HEK293 (cell line): ENCODE data around the gene RRBP1.

Experiments
- HIC1 ChIP-seq: fragments of 450-650 bp; formaldehyde crosslinking; IDR thresholded peaks from 2 replicates; pipeline ENCODE4 v1.5.1; 2016; ENCODE audit warnings: missing biosample characterization, missing genetic modification characterization
- ZNF169 ChIP-seq: fragments of 450-650 bp; formaldehyde crosslinking; IDR thresholded peaks from 2 replicates; pipeline ENCODE4 v1.5.1; 2016; ENCODE audit warnings: missing biosample characterization, missing genetic modification characterization
- ZNF274 ChIP-seq, 2 experiments: fragments of 200-500 bp in 1 of 2; fragments of 450-650 bp in 1 of 2; sonication (Bioruptor generic) in 1 of 2; formaldehyde crosslinking in 1 of 2; IDR thresholded peaks; 2 replicates each; pipeline versions ENCODE4 v1.5.1 to v1.6.1; 2014 to 2016; ENCODE audit warnings: borderline replicate concordance in 1 of 2, inconsistent platforms in 1 of 2, low read length in 1 of 2, missing biosample characterization in 1 of 2, missing genetic modification characterization in 1 of 2
- ZNF677 ChIP-seq: fragments of 450-650 bp; IDR thresholded peaks from 2 replicates; pipeline ENCODE4 v1.5.0; 2018; ENCODE audit warnings: missing biosample characterization, mild to moderate bottlenecking, missing genetic modification characterization, moderate library complexity
- ZSCAN30 ChIP-seq: fragments of 450-650 bp; IDR thresholded peaks from 2 replicates; pipeline ENCODE4 v1.5.1; 2018; ENCODE audit warnings: missing biosample characterization, mild to moderate bottlenecking, missing genetic modification characterization, moderate library complexity
- TF ChIP-seq, protein P1 (sequence below): fragments of 450-650 bp; formaldehyde crosslinking; IDR thresholded peaks from 2 replicates; pipeline ENCODE4 v1.5.1; 2016; ENCODE audit warnings: missing biosample characterization, missing genetic modification characterization

DNA sequence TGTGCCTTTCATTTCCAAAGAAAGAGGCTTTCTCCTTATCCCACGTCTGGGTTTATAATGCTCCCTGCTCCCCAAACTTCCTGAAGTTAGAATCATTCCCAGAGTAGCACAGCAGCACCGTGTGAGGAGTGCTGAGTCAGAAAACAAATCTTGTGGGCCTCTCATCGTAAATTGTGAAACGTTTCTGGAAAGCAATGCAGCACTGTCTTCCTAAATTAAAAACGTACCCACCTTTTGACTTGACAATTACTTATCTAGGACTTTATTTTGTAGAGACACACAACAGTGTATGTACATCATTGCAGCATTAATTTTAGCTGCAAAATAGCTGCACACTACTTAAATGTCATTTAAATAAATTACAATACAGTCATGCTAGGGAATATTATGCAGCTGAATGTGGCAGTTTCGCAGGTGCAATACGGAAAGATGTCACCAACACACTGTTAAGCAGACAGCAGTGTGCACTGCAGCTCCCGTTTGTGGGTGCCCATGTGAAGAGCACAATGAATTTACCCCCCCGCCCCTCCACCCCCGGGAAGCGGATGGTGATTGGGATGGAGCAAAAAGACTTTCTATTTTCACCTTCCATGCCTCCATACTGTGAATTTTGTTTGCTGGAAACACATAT, 30.8 kb downstream of the RRBP1 start:
- no peak for TF ChIP-seq HIC1 (tag by site-specific recombination)
- no peak for TF ChIP-seq ZSCAN30
- no peak for TF ChIP-seq ZNF677
- TF ChIP-seq, protein P1, sequence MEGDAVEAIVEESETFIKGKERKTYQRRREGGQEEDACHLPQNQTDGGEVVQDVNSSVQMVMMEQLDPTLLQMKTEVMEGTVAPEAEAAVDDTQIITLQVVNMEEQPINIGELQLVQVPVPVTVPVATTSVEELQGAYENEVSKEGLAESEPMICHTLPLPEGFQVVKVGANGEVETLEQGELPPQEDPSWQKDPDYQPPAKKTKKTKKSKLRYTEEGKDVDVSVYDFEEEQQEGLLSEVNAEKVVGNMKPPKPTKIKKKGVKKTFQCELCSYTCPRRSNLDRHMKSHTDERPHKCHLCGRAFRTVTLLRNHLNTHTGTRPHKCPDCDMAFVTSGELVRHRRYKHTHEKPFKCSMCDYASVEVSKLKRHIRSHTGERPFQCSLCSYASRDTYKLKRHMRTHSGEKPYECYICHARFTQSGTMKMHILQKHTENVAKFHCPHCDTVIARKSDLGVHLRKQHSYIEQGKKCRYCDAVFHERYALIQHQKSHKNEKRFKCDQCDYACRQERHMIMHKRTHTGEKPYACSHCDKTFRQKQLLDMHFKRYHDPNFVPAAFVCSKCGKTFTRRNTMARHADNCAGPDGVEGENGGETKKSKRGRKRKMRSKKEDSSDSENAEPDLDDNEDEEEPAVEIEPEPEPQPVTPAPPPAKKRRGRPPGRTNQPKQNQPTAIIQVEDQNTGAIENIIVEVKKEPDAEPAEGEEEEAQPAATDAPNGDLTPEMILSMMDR (tag by site-specific recombination): no peak
- TF ChIP-seq ZNF274 (IDR thresholded peaks at IDR 0.05; ENCODE audit: low read length): no peak
- TF ChIP-seq ZNF274 (tag by site-specific recombination; IDR thresholded peaks at IDR 0.05; ENCODE audit: borderline replicate concordance): no peak
- TF ChIP-seq ZNF169 (tag by site-specific recombination): no peak
